Gastroesophageal sphincter (tissue), 3 donors: ENCODE data around the gene TBKBP1.

Source experiments
- EP300 ChIP-seq: sonication (generic); formaldehyde crosslinking; IDR thresholded peaks from one replicate; pipeline ENCODE4 v1.6.1; 2017; ENCODE audit warnings: antibody characterized with exemption, mild to moderate bottlenecking
- POLR2A ChIP-seq, 2 donors: fragments of 450-650 bp; IDR thresholded peaks; one replicate each; pipeline ENCODE4 v1.6.1; 2017; ENCODE audit warnings: antibody characterized with exemption in 2 of 2, mild to moderate bottlenecking in 2 of 2, moderate library complexity in 1 of 2
- TF ChIP-seq, protein P1 (sequence below), 4 experiments: fragments of 200-600 bp in 2 of 4; fragments of 450-650 bp in 2 of 4; sonication (generic) in 1 of 4; IDR thresholded peaks; one replicate each; pipeline ENCODE4 v1.5.1; 2017 to 2019; ENCODE audit warnings: antibody characterized with exemption in 4 of 4, mild to moderate bottlenecking in 2 of 4, moderate library complexity in 2 of 4

DNA sequence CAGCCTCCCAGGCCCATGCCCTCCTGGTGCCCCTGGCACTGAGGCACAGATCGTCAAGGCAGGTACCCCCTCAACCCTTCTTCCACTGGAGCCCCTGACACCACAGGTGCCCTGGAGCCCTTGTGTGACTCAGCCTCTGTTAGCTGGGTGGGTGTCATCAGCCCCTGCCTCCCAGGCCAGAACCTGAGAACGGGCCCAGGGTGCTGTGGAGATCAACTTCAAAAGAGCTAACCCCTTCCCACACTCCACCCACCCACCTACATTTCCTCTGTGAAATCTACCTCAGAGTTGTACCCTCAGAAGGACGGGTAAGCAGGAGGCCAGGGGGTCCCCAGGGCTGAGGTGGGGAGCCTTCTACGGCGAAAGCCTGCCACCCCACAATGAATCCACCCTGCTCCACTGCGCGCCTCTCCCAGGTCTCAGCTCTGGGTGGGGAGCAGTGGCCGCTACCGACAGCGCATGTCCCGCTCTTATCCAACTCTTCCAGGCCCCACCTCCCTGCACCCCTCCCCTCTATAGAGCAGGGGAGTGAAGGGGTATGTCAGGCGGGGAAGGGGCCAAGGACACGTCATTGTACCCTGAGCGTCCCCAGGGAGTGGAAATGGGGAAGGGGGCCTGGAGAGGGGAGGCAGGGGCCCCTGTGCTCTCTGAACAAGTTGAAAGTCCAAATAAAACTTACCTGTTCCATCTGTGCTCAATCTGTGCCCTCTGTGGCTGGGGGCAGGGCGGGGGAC is 17.6 kb downstream of the TBKBP1 start:
- no peak for TF ChIP-seq POLR2A (IDR thresholded peaks at IDR 0.05)
- TF ChIP-seq, protein P1, sequence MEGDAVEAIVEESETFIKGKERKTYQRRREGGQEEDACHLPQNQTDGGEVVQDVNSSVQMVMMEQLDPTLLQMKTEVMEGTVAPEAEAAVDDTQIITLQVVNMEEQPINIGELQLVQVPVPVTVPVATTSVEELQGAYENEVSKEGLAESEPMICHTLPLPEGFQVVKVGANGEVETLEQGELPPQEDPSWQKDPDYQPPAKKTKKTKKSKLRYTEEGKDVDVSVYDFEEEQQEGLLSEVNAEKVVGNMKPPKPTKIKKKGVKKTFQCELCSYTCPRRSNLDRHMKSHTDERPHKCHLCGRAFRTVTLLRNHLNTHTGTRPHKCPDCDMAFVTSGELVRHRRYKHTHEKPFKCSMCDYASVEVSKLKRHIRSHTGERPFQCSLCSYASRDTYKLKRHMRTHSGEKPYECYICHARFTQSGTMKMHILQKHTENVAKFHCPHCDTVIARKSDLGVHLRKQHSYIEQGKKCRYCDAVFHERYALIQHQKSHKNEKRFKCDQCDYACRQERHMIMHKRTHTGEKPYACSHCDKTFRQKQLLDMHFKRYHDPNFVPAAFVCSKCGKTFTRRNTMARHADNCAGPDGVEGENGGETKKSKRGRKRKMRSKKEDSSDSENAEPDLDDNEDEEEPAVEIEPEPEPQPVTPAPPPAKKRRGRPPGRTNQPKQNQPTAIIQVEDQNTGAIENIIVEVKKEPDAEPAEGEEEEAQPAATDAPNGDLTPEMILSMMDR (IDR thresholded peaks at IDR 0.05): no peak
- no peak for TF ChIP-seq EP300
